NT2/D1 (cell line): ENCODE data around the gene SNTG2.
"Not testable (repeated sequence)": the region's sequence is repeated elsewhere in the genome, so short reads cannot be mapped to it uniquely, and the experiment has no call there.

Experiments
- DNase-seq: peaks from one replicate; pipeline ENCODE4 v3.0.0-alpha.2; 2011; ENCODE audit warnings: low read depth, low spot score
- H3K27me3 ChIP-seq: 2 replicates; pipeline ENCODE4 v1.6.0; 2011; ENCODE audit warnings: mild to moderate bottlenecking; ENCODE audit not compliant: insufficient read length, insufficient read depth
- H3K36me3 ChIP-seq: 2 replicates; pipeline ENCODE4 v1.6.1; 2011; ENCODE audit warnings: mild to moderate bottlenecking, low read length, mixed read lengths; ENCODE audit not compliant: insufficient read depth, insufficient read length
- H3K4me1 ChIP-seq: 2 replicates; pipeline ENCODE4 v1.5.1; 2011; ENCODE audit not compliant: insufficient read depth, insufficient read length
- H3K4me3 ChIP-seq: 2 replicates; pipeline ENCODE4 v1.5.1; 2011; ENCODE audit warnings: low read depth; ENCODE audit not compliant: insufficient read length
- H3K9ac ChIP-seq: 2 replicates; pipeline ENCODE4 v1.6.0; 2011; ENCODE audit warnings: low read depth; ENCODE audit not compliant: insufficient read length
- H3K9me3 ChIP-seq: 2 replicates; pipeline ENCODE4 v1.5.1; 2011; ENCODE audit warnings: mild to moderate bottlenecking, low read length; ENCODE audit not compliant: insufficient read depth
- SUZ12 ChIP-seq: IDR thresholded peaks from 2 replicates; pipeline ENCODE4 v1.6.1; 2011; ENCODE audit not compliant: insufficient read length, insufficient read depth; ENCODE audit errors: extremely low read depth
- YY1 ChIP-seq: IDR thresholded peaks from 2 replicates; pipeline ENCODE4 v1.6.1; 2011; ENCODE audit not compliant: insufficient read length, insufficient read depth
- ZNF274 ChIP-seq: IDR thresholded peaks from 2 replicates; pipeline ENCODE4 v1.6.1; 2011; ENCODE audit warnings: mild to moderate bottlenecking, low read depth, low read length

Gene SNTG2

GRCh38 chr2:907706-908105, 42.9 kb upstream of the SNTG2 start:
- Histone ChIP-seq H3K36me3 (no peaks in the 10 kb centered on the region), H3K9me3 (no peaks in the 10 kb centered on the region), H3K9ac (no peak overlapping the region), H3K4me1 (no peaks in the 10 kb centered on the region), H3K27me3 (no peaks in the 10 kb centered on the region), H3K4me3 (no peak overlapping the region)
- TF ChIP-seq ZNF274 (no peak), YY1 (no peak), SUZ12 (no peak)
- no peak for DNase-seq

GRCh38 chr2:908568-908967, 42.1 kb upstream of the SNTG2 start:
- H3K36me3 ChIP-seq, result no peaks in the 10 kb centered on the region
- H3K4me3 ChIP-seq, result no peak overlapping the region
- H3K27me3 ChIP-seq, result no peaks in the 10 kb centered on the region
- TF ChIP-seq ZNF274, result no peak
- TF ChIP-seq YY1, result no peak
- TF ChIP-seq SUZ12, result no peak
- DNase-seq, result no peak
- no peaks in the 10 kb centered on the region for H3K4me1 ChIP-seq
- H3K9me3 ChIP-seq, result no peaks in the 10 kb centered on the region
- H3K9ac ChIP-seq, result no peak overlapping the region

- not testable (repeated sequence) for H3K9ac ChIP-seq, DNase-seq, H3K4me1 ChIP-seq, H3K36me3 ChIP-seq, H3K9me3 ChIP-seq, H3K4me3 ChIP-seq, H3K27me3 ChIP-seq
Measured at GRCh38 chr2:909764-910379, 40.8 kb upstream of the SNTG2 start.

- H3K4me1 ChIP-seq, result no peaks in the 10 kb centered on the region
- no peaks in the 10 kb centered on the region for H3K36me3 ChIP-seq
- H3K9me3 ChIP-seq, result no peaks in the 10 kb centered on the region
- DNase-seq, result no peak
- H3K4me3 ChIP-seq, result no peak overlapping the region
- H3K9ac ChIP-seq, result no peak overlapping the region
- no peak for TF ChIP-seq ZNF274
- no peak for TF ChIP-seq YY1
- TF ChIP-seq SUZ12, result no peak
- H3K27me3 ChIP-seq, result no peaks in the 10 kb centered on the region
Measured at GRCh38 chr2:910698-911097, 40.0 kb upstream of the SNTG2 start.

- Histone ChIP-seq H3K4me1 (no peaks in the 10 kb centered on the region), H3K9ac (no peak overlapping the region), H3K36me3 (no peaks in the 10 kb centered on the region), H3K27me3 (no peaks in the 10 kb centered on the region), H3K9me3 (no peaks in the 10 kb centered on the region), H3K4me3 (no peak overlapping the region)
- TF ChIP-seq YY1 (no peak), ZNF274 (no peak), SUZ12 (no peak)
- DNase-seq, result no peak
Measured at GRCh38 chr2:915979-916378, 34.7 kb upstream of the SNTG2 start.

GRCh38 chr2:916935-917334, 33.7 kb upstream of the SNTG2 start:
- Histone ChIP-seq H3K4me3 (no peak overlapping the region), H3K4me1 (no peaks in the 10 kb centered on the region), H3K27me3 (no peaks in the 10 kb centered on the region), H3K36me3 (no peaks in the 10 kb centered on the region), H3K9me3 (no peaks in the 10 kb centered on the region), H3K9ac (no peak overlapping the region)
- no peak for TF ChIP-seq ZNF274
- no peak for TF ChIP-seq SUZ12
- no peak for TF ChIP-seq YY1
- DNase-seq, result no peak

GRCh38 chr2:919672-920071, 31.0 kb upstream of the SNTG2 start:
- no peaks in the 10 kb centered on the region for H3K27me3 ChIP-seq
- no peak overlapping the region for H3K4me3 ChIP-seq
- no peak for TF ChIP-seq YY1
- TF ChIP-seq SUZ12, result no peak
- no peak for TF ChIP-seq ZNF274
- no peaks in the 10 kb centered on the region for H3K9me3 ChIP-seq
- H3K36me3 ChIP-seq, result no peaks in the 10 kb centered on the region
- DNase-seq, result no peak
- no peaks in the 10 kb centered on the region for H3K4me1 ChIP-seq
- no peak overlapping the region for H3K9ac ChIP-seq

GRCh38 chr2:920573-920972, 30.1 kb upstream of the SNTG2 start:
- H3K9ac ChIP-seq, result no peak overlapping the region
- DNase-seq, result no peak
- H3K27me3 ChIP-seq, result no peaks in the 10 kb centered on the region
- no peaks in the 10 kb centered on the region for H3K4me1 ChIP-seq
- H3K4me3 ChIP-seq, result no peak overlapping the region
- TF ChIP-seq SUZ12, result no peak
- H3K9me3 ChIP-seq, result no peaks in the 10 kb centered on the region
- H3K36me3 ChIP-seq, result no peaks in the 10 kb centered on the region
